ENCODE measurements around the gene WRAP73. TPM values are rescaled to one million over a fixed set of nuclear protein-coding genes. Genes with fewer than 3 reads are reported as not detected.

The WRAP73 gene
- total RNA-seq, 1 donor from 2014 or later, result 14.4 TPM

- no peak for TF ChIP-seq CTCF (IDR thresholded peaks at IDR 0.05)
- Histone ChIP-seq H3K9me3 (no peaks in the 10 kb centered on the region), H3K4me3 (no peak overlapping the region), H3K36me3 (peaks cover 80 to 96% of the 10 kb centered on the region in 2 donors), H3K27me3 (no peaks in the 10 kb centered on the region), H3K4me1 (no peaks in the 10 kb centered on the region), H3K27ac (no peak overlapping the region)
- intact Hi-C loops (cut with DNase I), result no loop called here
- DNase-seq (ENCODE audit: low spot score in 2 of 2), result no peak
Observed at GRCh38 chr1:3634059-3634800, 15.7 kb downstream of the WRAP73 start.

GRCh38 chr1:3633344-3634058, 16.4 kb downstream of the WRAP73 start:
- intact Hi-C loops (cut with DNase I), result no loop called here
- no peak for TF ChIP-seq CTCF (IDR thresholded peaks at IDR 0.05)
- DNase-seq (ENCODE audit: low spot score in 2 of 2), result no peak

GRCh38 chr1:3632716-3633343, 17.1 kb downstream of the WRAP73 start:
- H3K4me3 ChIP-seq, result no peak overlapping the region
- no peak for DNase-seq (ENCODE audit: low spot score in 2 of 2)
- no peaks in the 10 kb centered on the region for H3K4me1 ChIP-seq
- intact Hi-C loops (cut with DNase I), result no loop called here
- peaks cover 75 to 96% of the 10 kb centered on the region in 2 donors for H3K36me3 ChIP-seq
- no peaks in the 10 kb centered on the region for H3K27me3 ChIP-seq
- H3K9me3 ChIP-seq, result no peaks in the 10 kb centered on the region
- TF ChIP-seq CTCF (IDR thresholded peaks at IDR 0.05), result no peak
- H3K27ac ChIP-seq, result no peak overlapping the region

More at GRCh38 chr1:3633344-3634058, 16.4 kb downstream of the WRAP73 start:
- Histone ChIP-seq H3K27ac (no peak overlapping the region), H3K9me3 (no peaks in the 10 kb centered on the region), H3K27me3 (no peaks in the 10 kb centered on the region), H3K36me3 (peaks cover 79 to 96% of the 10 kb centered on the region in 2 donors), H3K4me1 (no peaks in the 10 kb centered on the region), H3K4me3 (no peak overlapping the region)

GRCh38 chr1:3632298-3632697, 17.6 kb downstream of the WRAP73 start:
- H3K4me3 ChIP-seq, result no peak overlapping the region
- TF ChIP-seq CTCF (IDR thresholded peaks at IDR 0.05), result no peak
- DNase-seq (ENCODE audit: low spot score in 2 of 2), result no peak
- no peaks in the 10 kb centered on the region for H3K4me1 ChIP-seq
- H3K9me3 ChIP-seq, result no peaks in the 10 kb centered on the region
- H3K27me3 ChIP-seq, result no peaks in the 10 kb centered on the region
- peaks cover 76 to 96% of the 10 kb centered on the region in 2 donors for H3K36me3 ChIP-seq
- intact Hi-C loops (cut with DNase I), result no loop called here
- H3K27ac ChIP-seq, result no peak overlapping the region

- H3K27me3 ChIP-seq, result no peaks in the 10 kb centered on the region
- intact Hi-C loops (cut with DNase I), result no loop called here
- no peak overlapping the region for H3K27ac ChIP-seq
- H3K4me3 ChIP-seq, result no peak overlapping the region
- TF ChIP-seq CTCF (IDR thresholded peaks at IDR 0.05), result no peak
- no peak for DNase-seq (ENCODE audit: low spot score in 2 of 2)
- H3K4me1 ChIP-seq, result no peaks in the 10 kb centered on the region
- peaks cover 74 to 92% of the 10 kb centered on the region in 2 donors for H3K36me3 ChIP-seq
- H3K9me3 ChIP-seq, result no peaks in the 10 kb centered on the region
Observed at GRCh38 chr1:3631320-3632260, 18.3 kb downstream of the WRAP73 start.
